AG09319 (cell line): Measurements from ENCODE around the gene NFIC.

Experiments
- DNase-seq: peaks from one replicate; pipeline ENCODE4 v3.0.0-alpha.2; 2010; ENCODE audit warnings: low read depth; ENCODE audit errors: extremely low read depth
- TF ChIP-seq, protein P1 (sequence below): IDR thresholded peaks from 2 replicates; pipeline ENCODE4 v1.5.1; 2011; ENCODE audit warnings: low read depth, mild to moderate bottlenecking, inconsistent platforms, low read length, moderate library complexity

NFIC gene

GRCh38 chr19:3471954-3472655 is 105.7 kb downstream of the NFIC start:
- TF ChIP-seq, protein P1, sequence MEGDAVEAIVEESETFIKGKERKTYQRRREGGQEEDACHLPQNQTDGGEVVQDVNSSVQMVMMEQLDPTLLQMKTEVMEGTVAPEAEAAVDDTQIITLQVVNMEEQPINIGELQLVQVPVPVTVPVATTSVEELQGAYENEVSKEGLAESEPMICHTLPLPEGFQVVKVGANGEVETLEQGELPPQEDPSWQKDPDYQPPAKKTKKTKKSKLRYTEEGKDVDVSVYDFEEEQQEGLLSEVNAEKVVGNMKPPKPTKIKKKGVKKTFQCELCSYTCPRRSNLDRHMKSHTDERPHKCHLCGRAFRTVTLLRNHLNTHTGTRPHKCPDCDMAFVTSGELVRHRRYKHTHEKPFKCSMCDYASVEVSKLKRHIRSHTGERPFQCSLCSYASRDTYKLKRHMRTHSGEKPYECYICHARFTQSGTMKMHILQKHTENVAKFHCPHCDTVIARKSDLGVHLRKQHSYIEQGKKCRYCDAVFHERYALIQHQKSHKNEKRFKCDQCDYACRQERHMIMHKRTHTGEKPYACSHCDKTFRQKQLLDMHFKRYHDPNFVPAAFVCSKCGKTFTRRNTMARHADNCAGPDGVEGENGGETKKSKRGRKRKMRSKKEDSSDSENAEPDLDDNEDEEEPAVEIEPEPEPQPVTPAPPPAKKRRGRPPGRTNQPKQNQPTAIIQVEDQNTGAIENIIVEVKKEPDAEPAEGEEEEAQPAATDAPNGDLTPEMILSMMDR: peak; percentile 88
- DNase-seq: no peak

DNA sequence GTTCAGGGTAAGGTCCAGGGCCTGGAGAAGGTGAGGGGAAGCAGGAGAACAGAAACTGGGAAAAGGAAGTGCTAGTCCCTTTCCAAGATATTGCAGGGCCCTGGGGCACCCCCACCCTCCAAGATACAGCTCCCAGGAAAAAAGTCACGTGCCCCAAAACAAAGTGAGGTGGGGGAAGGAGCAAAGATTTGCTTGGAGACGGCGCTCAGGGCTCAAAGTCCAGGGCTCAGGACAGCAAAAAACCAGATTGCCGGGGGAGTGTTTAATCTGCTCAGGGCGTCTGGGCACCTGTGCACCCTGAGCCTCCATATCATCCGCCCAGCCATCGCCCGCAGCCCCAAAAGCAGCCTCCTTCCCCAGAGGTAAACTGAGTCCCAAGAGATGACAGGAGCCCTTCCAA is 107.6 kb downstream of the NFIC start:
- no peak for DNase-seq
- TF ChIP-seq, protein P1: no peak

DNA sequence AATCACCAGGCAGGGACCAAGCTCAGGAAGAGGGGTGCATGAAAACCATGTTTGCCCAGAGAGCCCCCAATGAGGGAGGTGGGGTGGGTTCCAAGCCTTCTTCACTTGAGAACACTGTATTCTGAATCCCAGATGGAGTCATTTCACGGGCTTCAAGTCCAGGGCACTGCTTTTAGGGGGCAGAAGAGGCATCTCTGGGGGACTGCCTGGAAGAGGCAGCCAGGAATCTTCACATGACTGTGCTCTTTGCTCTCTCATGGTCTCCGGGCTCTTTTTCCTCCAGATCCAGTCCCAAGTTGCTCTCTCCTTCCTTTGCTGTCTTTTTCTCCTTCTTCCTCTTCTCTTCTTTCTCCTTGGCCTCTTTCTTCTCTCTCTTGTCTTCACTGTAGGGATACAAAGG is 108.2 kb downstream of the NFIC start:
- TF ChIP-seq, protein P1: no peak
- no peak for DNase-seq

DNA sequence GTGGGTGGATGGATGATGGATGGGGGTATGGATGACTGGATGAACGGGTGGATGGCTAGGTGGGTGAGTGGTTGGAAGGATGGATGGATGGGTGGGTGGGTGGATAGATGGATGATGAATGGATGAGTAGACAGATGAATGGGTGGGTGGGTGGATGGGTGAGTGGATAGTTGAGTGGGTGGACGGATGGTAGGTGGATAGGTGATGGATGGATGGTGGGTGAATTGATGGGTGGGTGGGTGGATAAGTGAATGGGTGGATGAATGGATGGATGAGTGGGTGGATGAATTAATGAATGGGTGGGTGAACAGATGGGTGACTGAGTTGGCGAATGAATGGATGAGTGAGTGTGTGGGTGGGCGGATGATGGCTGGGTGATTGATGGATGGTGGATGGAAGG is 109.1 kb downstream of the NFIC start:
- no peak for DNase-seq
- TF ChIP-seq, protein P1: no peak

- TF ChIP-seq, protein P1: no peak
- DNase-seq: no peak
These were observed 110.4 kb downstream of the NFIC start for GRCh38 chr19:3476830-3477229.

- no peak for DNase-seq
- TF ChIP-seq, protein P1: no peak
These were observed 111.1 kb downstream of the NFIC start for GRCh38 chr19:3477506-3477905.

- TF ChIP-seq, protein P1: no peak
- DNase-seq: no peak
These were observed 111.6 kb downstream of the NFIC start for GRCh38 chr19:3477951-3478350.
